NT2/D1 (cell line): ENCODE measurements around the gene SFRP5.

ENCODE experiments used
- DNase-seq: peaks from one replicate; pipeline ENCODE4 v3.0.0-alpha.2; 2011; ENCODE audit warnings: low read depth, low spot score
- H3K27me3 ChIP-seq: 2 replicates; pipeline ENCODE4 v1.6.0; 2011; ENCODE audit warnings: mild to moderate bottlenecking; ENCODE audit not compliant: insufficient read length, insufficient read depth
- H3K36me3 ChIP-seq: 2 replicates; pipeline ENCODE4 v1.6.1; 2011; ENCODE audit warnings: mild to moderate bottlenecking, low read length, mixed read lengths; ENCODE audit not compliant: insufficient read depth, insufficient read length
- H3K4me1 ChIP-seq: 2 replicates; pipeline ENCODE4 v1.5.1; 2011; ENCODE audit not compliant: insufficient read depth, insufficient read length
- H3K4me3 ChIP-seq: 2 replicates; pipeline ENCODE4 v1.5.1; 2011; ENCODE audit warnings: low read depth; ENCODE audit not compliant: insufficient read length
- H3K9ac ChIP-seq: 2 replicates; pipeline ENCODE4 v1.6.0; 2011; ENCODE audit warnings: low read depth; ENCODE audit not compliant: insufficient read length
- H3K9me3 ChIP-seq: 2 replicates; pipeline ENCODE4 v1.5.1; 2011; ENCODE audit warnings: mild to moderate bottlenecking, low read length; ENCODE audit not compliant: insufficient read depth
- SUZ12 ChIP-seq: IDR thresholded peaks from 2 replicates; pipeline ENCODE4 v1.6.1; 2011; ENCODE audit not compliant: insufficient read length, insufficient read depth; ENCODE audit errors: extremely low read depth
- YY1 ChIP-seq: IDR thresholded peaks from 2 replicates; pipeline ENCODE4 v1.6.1; 2011; ENCODE audit not compliant: insufficient read length, insufficient read depth
- ZNF274 ChIP-seq: IDR thresholded peaks from 2 replicates; pipeline ENCODE4 v1.6.1; 2011; ENCODE audit warnings: mild to moderate bottlenecking, low read depth, low read length

The SFRP5 gene

GRCh38 chr10:97757471-97757870 is 14.3 kb downstream of the SFRP5 start:
- Histone ChIP-seq H3K4me1 (peaks cover 5% of the 10 kb centered on the region), H3K27me3 (no peaks in the 10 kb centered on the region), H3K9ac (no peak overlapping the region), H3K4me3 (no peak overlapping the region), H3K36me3 (peaks cover 77% of the 10 kb centered on the region), H3K9me3 (no peaks in the 10 kb centered on the region)
- TF ChIP-seq YY1 (no peak), SUZ12 (no peak), ZNF274 (no peak)
- no peak for DNase-seq

- H3K9ac ChIP-seq: no peak overlapping the region
- peaks cover 2% of the 10 kb centered on the region for H3K4me1 ChIP-seq
- no peak for TF ChIP-seq YY1
- H3K4me3 ChIP-seq: no peak overlapping the region
- DNase-seq: no peak
- no peaks in the 10 kb centered on the region for H3K27me3 ChIP-seq
- H3K36me3 ChIP-seq: peaks cover 81% of the 10 kb centered on the region
- H3K9me3 ChIP-seq: no peaks in the 10 kb centered on the region
Measured at GRCh38 chr10:97755718-97756117, 16.1 kb downstream of the SFRP5 start.

- Histone ChIP-seq H3K4me1 (peaks cover 2% of the 10 kb centered on the region), H3K9ac (no peak overlapping the region), H3K9me3 (no peaks in the 10 kb centered on the region), H3K27me3 (no peaks in the 10 kb centered on the region), H3K36me3 (peaks cover 82% of the 10 kb centered on the region), H3K4me3 (no peak overlapping the region)
- no peak for DNase-seq
- TF ChIP-seq SUZ12 (no peak), ZNF274 (no peak), YY1 (no peak)
Measured at GRCh38 chr10:97754726-97755125, 17.1 kb downstream of the SFRP5 start.

GRCh38 chr10:97752956-97753355 is 18.8 kb downstream of the SFRP5 start:
- Histone ChIP-seq H3K36me3 (peaks cover 89% of the 10 kb centered on the region), H3K9me3 (no peaks in the 10 kb centered on the region), H3K27me3 (no peaks in the 10 kb centered on the region), H3K4me3 (no peak overlapping the region), H3K4me1 (no peaks in the 10 kb centered on the region), H3K9ac (no peak overlapping the region)
- TF ChIP-seq ZNF274: no peak
- no peak for DNase-seq

GRCh38 chr10:97748116-97748515 is 23.7 kb downstream of the SFRP5 start:
- Histone ChIP-seq H3K4me3 (no peak overlapping the region), H3K4me1 (no peaks in the 10 kb centered on the region), H3K9ac (no peak overlapping the region), H3K36me3 (peaks cover 79% of the 10 kb centered on the region), H3K9me3 (no peaks in the 10 kb centered on the region), H3K27me3 (no peaks in the 10 kb centered on the region)
- TF ChIP-seq YY1 (no peak), SUZ12 (no peak), ZNF274 (no peak)
- no peak for DNase-seq

GRCh38 chr10:97747573-97747972 is 24.2 kb downstream of the SFRP5 start:
- Histone ChIP-seq H3K9me3 (no peaks in the 10 kb centered on the region), H3K27me3 (no peaks in the 10 kb centered on the region), H3K4me1 (peaks cover 3% of the 10 kb centered on the region), H3K36me3 (peaks cover 78% of the 10 kb centered on the region), H3K4me3 (no peak overlapping the region), H3K9ac (no peak overlapping the region)
- TF ChIP-seq SUZ12 (no peak), ZNF274 (no peak), YY1 (no peak)
- DNase-seq: no peak

- Histone ChIP-seq H3K36me3 (peaks cover 70% of the 10 kb centered on the region), H3K9me3 (no peaks in the 10 kb centered on the region), H3K27me3 (no peaks in the 10 kb centered on the region), H3K9ac (no peak overlapping the region), H3K4me3 (no peak overlapping the region), H3K4me1 (peaks cover 3% of the 10 kb centered on the region)
- DNase-seq: no peak
- TF ChIP-seq ZNF274 (no peak), SUZ12 (no peak), YY1 (no peak)
Measured at GRCh38 chr10:97744405-97745035, 27.3 kb downstream of the SFRP5 start.
